GM23338 (cell line): ENCODE data around the gene DAPK1. TPM values are rescaled to one million over a fixed set of nuclear protein-coding genes. Genes with fewer than 3 reads are reported as not detected.

Source experiments
- ATAC-seq: fragments of 200-7000 bp; cut with Tn5 transposase; 3 replicates; pipeline ENCODE4 v1.9.1; 2020
- DNase-seq: peaks from one replicate; pipeline ENCODE4 v3.0.0-alpha.2; 2015; ENCODE audit warnings: low spot score
- H2AFZ ChIP-seq: fragments of 200-600 bp; sonication (generic); 2 replicates; pipeline ENCODE4 v1.8.0; 2016; ENCODE audit warnings: antibody characterized with exemption, mild to moderate bottlenecking, moderate library complexity
- H3F3A ChIP-seq: fragments of 200-600 bp; sonication (generic); replicated peaks from 2 replicates; pipeline ENCODE4 v1.8.0; 2017; ENCODE audit warnings: antibody characterized with exemption, mixed run types, low read depth
- H3K27ac ChIP-seq: fragments of 200-600 bp; sonication (generic); 2 replicates; pipeline ENCODE4 v1.6.1; 2016; ENCODE audit warnings: low read depth
- H3K27me3 ChIP-seq: fragments of 200-600 bp; sonication (generic); 2 replicates; pipeline ENCODE4 v1.8.0; 2016; ENCODE audit warnings: mild to moderate bottlenecking, mixed run types, moderate library complexity; ENCODE audit not compliant: insufficient read depth
- H3K36me3 ChIP-seq: fragments of 200-600 bp; sonication (generic); 2 replicates; pipeline ENCODE4 v1.8.0; 2016; ENCODE audit warnings: mild to moderate bottlenecking; ENCODE audit not compliant: insufficient read depth
- H3K4me1 ChIP-seq: fragments of 200-600 bp; sonication (generic); 2 replicates; pipeline ENCODE4 v1.8.0; 2016; ENCODE audit warnings: mild to moderate bottlenecking, moderate library complexity; ENCODE audit not compliant: insufficient read depth
- H3K4me2 ChIP-seq: fragments of 200-600 bp; sonication (generic); 2 replicates; pipeline ENCODE4 v1.7.1; 2017; ENCODE audit warnings: mixed run types
- H3K4me3 ChIP-seq: fragments of 200-600 bp; sonication (generic); 2 replicates; pipeline ENCODE4 v1.6.1; 2016; ENCODE audit warnings: mixed run types
- H3K79me2 ChIP-seq: fragments of 200-600 bp; sonication (generic); replicated peaks from 2 replicates; pipeline ENCODE4 v1.8.0; 2017; ENCODE audit warnings: mild to moderate bottlenecking; ENCODE audit not compliant: insufficient read depth
- H3K9me2 ChIP-seq: fragments of 200-600 bp; sonication (generic); 2 replicates; pipeline ENCODE4 v1.8.0; 2017; ENCODE audit not compliant: insufficient read depth
- H4K20me1 ChIP-seq: fragments of 200-600 bp; sonication (generic); replicated peaks from 2 replicates; pipeline ENCODE4 v1.8.0; 2017; ENCODE audit warnings: mild to moderate bottlenecking; ENCODE audit not compliant: insufficient read depth
- H3K27ac Mint-ChIP-seq: 2 replicates; pipeline ENCODE4 v1.8.0; 2020; ENCODE audit warnings: inconsistent platforms, mild to moderate bottlenecking, moderate library complexity, mixed read lengths
- H3K27me3 Mint-ChIP-seq: 3 replicates; pipeline ENCODE4 v1.8.0; 2022; ENCODE audit warnings: low read depth, mild to moderate bottlenecking, moderate library complexity, mixed read lengths, inconsistent platforms; ENCODE audit not compliant: insufficient read depth, poor library complexity
- H3K36me3 Mint-ChIP-seq: 3 replicates; pipeline ENCODE4 v1.8.0; 2021; ENCODE audit warnings: low read depth, mild to moderate bottlenecking, inconsistent platforms, moderate library complexity, mixed read lengths
- H3K4me1 Mint-ChIP-seq: 3 replicates; pipeline ENCODE4 v1.8.0; 2020; ENCODE audit warnings: mild to moderate bottlenecking, inconsistent platforms, mixed read lengths
- H3K4me3 Mint-ChIP-seq: 3 replicates; pipeline ENCODE4 v1.8.0; 2021; ENCODE audit warnings: moderate library complexity, mild to moderate bottlenecking, inconsistent platforms, mixed read lengths
- H3K9me3 Mint-ChIP-seq: 3 replicates; pipeline ENCODE4 v1.8.0; 2020; ENCODE audit warnings: moderate library complexity, mild to moderate bottlenecking, inconsistent platforms, mixed read lengths
- CREB1 ChIP-seq: fragments of 250-450 bp; sonication (Bioruptor Pico); IDR thresholded peaks from 2 replicates; pipeline ENCODE4 v1.5.0; 2020; ENCODE audit warnings: low read depth, mild to moderate bottlenecking, moderate library complexity
- EZH2 ChIP-seq: fragments of 200-600 bp; sonication (generic); IDR thresholded peaks from one replicate; pipeline ENCODE4 v1.8.0; 2017; ENCODE audit warnings: antibody characterized with exemption, mild to moderate bottlenecking, low read depth; ENCODE audit not compliant: unreplicated experiment
- EZH2phosphoT487 ChIP-seq: fragments of 200-600 bp; sonication (generic); IDR thresholded peaks from one replicate; pipeline ENCODE4 v1.8.1; 2018; ENCODE audit warnings: antibody characterized with exemption; ENCODE audit not compliant: unreplicated experiment
- POLR2AphosphoS5 ChIP-seq: IDR thresholded peaks from 2 replicates; pipeline ENCODE4 v1.6.1; 2016; ENCODE audit warnings: antibody characterized with exemption, low read depth
- STAT1 ChIP-seq: IDR thresholded peaks from one replicate; pipeline ENCODE4 v1.6.1; 2016; ENCODE audit warnings: antibody characterized with exemption; ENCODE audit not compliant: unreplicated experiment
- ZNF114 ChIP-seq: fragments of 250-450 bp; sonication (Bioruptor Pico); IDR thresholded peaks from 2 replicates; pipeline ENCODE4 v1.5.0; 2020; ENCODE audit warnings: mild to moderate bottlenecking, moderate library complexity
- polyA plus RNA-seq: library from polyadenylated mRNA; unstranded; fragments of >200 nt; fragmentation: Nextera tagmentation; extraction: Ambion mirVana; gene quantifications from 2 replicates; pipeline ENCODE4 v1.2.1, GENCODE V29; 2016
- total RNA-seq: library from RNA; depleted of rRNA; stranded (reverse); fragments of >200 nt; shearing (Covaris generic); gene quantifications from 2 replicates; pipeline ENCODE4 v1.2.3, GENCODE V29; 2014
- TF ChIP-seq, protein P1 (sequence below), 2 experiments: fragments of 200-600 bp in 1 of 2; sonication (generic) in 1 of 2; conservative IDR thresholded peaks; 2 replicates each; pipeline versions ENCODE4 v1.5.1 to v1.6.1; 2016 to 2017; ENCODE audit warnings: antibody characterized with exemption in 2 of 2, low read depth in 2 of 2, mild to moderate bottlenecking in 2 of 2, moderate library complexity in 1 of 2
- TF ChIP-seq, protein P2 (sequence below): IDR thresholded peaks from 2 replicates; pipeline ENCODE4 v1.6.1; 2016; ENCODE audit warnings: antibody characterized with exemption
- TF ChIP-seq, protein P3 (sequence below): IDR thresholded peaks from one replicate; pipeline ENCODE4 v1.6.1; 2018; ENCODE audit warnings: antibody characterized with exemption; ENCODE audit not compliant: unreplicated experiment

The DAPK1 gene
- total and polyA plus RNA-seq, 2 experiments from 2014 or later: 37.0 to 134 TPM

DNA sequence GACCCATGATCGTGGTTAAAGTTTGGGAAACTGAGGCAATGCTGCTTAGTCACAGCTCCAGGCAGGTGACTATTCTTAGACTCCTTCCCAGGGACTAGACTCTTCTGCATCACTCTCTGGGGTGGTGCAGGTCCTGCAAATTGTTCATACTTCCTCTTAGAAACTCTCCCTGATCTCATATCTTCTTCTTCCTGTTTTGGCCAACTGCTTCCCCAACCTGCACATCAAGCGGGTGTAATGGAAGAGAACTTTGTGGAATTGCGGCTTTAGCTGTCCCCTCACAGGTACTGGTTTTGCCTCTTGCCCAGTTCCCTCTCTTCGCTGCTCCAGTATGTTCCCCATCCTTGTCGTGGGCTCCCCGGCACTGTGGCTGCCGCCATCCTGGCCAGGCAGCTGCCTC lies 116.7 kb downstream of the DAPK1 start (continued):
- TF ChIP-seq, protein P1, sequence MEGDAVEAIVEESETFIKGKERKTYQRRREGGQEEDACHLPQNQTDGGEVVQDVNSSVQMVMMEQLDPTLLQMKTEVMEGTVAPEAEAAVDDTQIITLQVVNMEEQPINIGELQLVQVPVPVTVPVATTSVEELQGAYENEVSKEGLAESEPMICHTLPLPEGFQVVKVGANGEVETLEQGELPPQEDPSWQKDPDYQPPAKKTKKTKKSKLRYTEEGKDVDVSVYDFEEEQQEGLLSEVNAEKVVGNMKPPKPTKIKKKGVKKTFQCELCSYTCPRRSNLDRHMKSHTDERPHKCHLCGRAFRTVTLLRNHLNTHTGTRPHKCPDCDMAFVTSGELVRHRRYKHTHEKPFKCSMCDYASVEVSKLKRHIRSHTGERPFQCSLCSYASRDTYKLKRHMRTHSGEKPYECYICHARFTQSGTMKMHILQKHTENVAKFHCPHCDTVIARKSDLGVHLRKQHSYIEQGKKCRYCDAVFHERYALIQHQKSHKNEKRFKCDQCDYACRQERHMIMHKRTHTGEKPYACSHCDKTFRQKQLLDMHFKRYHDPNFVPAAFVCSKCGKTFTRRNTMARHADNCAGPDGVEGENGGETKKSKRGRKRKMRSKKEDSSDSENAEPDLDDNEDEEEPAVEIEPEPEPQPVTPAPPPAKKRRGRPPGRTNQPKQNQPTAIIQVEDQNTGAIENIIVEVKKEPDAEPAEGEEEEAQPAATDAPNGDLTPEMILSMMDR (conservative IDR thresholded peaks at IDR 0.05; ENCODE audit: low read depth in 2 of 2): no peak

DNA sequence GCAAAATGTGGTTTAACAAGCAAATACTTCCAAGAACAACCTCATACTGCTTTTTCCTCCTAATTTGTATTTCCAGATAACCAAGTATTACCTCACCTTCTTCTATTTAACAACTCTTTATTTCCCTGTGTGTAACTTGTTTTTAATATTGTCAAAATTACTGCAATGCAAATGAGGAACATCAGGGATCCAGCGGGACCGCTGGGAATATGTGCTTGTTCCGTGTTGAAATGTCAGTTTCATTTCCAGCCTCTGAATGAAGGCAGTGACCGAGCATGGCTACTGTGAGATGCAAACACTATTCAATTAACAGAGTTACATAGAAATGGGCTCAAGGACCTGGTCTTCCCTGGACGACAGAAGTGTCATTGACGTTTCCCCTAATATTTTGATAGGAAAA lies 117.5 kb downstream of the DAPK1 start:
- Histone ChIP-seq H3K36me3 (peaks cover 20% of the 10 kb centered on the region; the same call in 1 of the 2 replicates), H4K20me1 (peaks cover 3% of the 10 kb centered on the region), H3K79me2 (peaks cover 44% of the 10 kb centered on the region), H2AFZ (no peak overlapping the region), H3K4me3 (no peak overlapping the region), H3K4me1 (peaks cover 11% of the 10 kb centered on the region; the same call in 1 of the 2 replicates), H3K27me3 (no peaks in the 10 kb centered on the region), H3K4me2 (no peak overlapping the region), H3F3A (no peaks in the 10 kb centered on the region), H3K27ac (no peak overlapping the region), H3K9me2 (peaks cover 20% of the 10 kb centered on the region; the same call in 1 of the 2 replicates)
- Mint-ChIP-seq H3K4me1 (peaks cover 45% of the 10 kb centered on the region), H3K27me3 (peaks cover 8% of the 10 kb centered on the region), H3K27ac (no peak overlapping the region), H3K9me3 (no peaks in the 10 kb centered on the region), H3K36me3 (peaks cover 85% of the 10 kb centered on the region), H3K4me3 (no peak overlapping the region)
- ATAC-seq: no peak
- TF ChIP-seq, protein P2, sequence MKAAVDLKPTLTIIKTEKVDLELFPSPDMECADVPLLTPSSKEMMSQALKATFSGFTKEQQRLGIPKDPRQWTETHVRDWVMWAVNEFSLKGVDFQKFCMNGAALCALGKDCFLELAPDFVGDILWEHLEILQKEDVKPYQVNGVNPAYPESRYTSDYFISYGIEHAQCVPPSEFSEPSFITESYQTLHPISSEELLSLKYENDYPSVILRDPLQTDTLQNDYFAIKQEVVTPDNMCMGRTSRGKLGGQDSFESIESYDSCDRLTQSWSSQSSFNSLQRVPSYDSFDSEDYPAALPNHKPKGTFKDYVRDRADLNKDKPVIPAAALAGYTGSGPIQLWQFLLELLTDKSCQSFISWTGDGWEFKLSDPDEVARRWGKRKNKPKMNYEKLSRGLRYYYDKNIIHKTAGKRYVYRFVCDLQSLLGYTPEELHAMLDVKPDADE: no peak
- TF ChIP-seq EZH2 (no peak), POLR2AphosphoS5 (no peak), CREB1 (no peak), EZH2phosphoT487 (no peak), ZNF114 (CRISPR knock-in tag) (no peak), STAT1 (no peak)
- TF ChIP-seq, protein P3, sequence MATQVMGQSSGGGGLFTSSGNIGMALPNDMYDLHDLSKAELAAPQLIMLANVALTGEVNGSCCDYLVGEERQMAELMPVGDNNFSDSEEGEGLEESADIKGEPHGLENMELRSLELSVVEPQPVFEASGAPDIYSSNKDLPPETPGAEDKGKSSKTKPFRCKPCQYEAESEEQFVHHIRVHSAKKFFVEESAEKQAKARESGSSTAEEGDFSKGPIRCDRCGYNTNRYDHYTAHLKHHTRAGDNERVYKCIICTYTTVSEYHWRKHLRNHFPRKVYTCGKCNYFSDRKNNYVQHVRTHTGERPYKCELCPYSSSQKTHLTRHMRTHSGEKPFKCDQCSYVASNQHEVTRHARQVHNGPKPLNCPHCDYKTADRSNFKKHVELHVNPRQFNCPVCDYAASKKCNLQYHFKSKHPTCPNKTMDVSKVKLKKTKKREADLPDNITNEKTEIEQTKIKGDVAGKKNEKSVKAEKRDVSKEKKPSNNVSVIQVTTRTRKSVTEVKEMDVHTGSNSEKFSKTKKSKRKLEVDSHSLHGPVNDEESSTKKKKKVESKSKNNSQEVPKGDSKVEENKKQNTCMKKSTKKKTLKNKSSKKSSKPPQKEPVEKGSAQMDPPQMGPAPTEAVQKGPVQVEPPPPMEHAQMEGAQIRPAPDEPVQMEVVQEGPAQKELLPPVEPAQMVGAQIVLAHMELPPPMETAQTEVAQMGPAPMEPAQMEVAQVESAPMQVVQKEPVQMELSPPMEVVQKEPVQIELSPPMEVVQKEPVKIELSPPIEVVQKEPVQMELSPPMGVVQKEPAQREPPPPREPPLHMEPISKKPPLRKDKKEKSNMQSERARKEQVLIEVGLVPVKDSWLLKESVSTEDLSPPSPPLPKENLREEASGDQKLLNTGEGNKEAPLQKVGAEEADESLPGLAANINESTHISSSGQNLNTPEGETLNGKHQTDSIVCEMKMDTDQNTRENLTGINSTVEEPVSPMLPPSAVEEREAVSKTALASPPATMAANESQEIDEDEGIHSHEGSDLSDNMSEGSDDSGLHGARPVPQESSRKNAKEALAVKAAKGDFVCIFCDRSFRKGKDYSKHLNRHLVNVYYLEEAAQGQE: no peak
- TF ChIP-seq, protein P1 (conservative IDR thresholded peaks at IDR 0.05; ENCODE audit: low read depth in 2 of 2): no peak
- no peak for DNase-seq
